SU-DHL-6 (cell line): ENCODE data around the gene MYO1D.

ENCODE experiments used
- H2AFZ ChIP-seq: fragments of 200-600 bp; sonication (generic); 2 replicates; pipeline ENCODE4 v1.6.1; 2014; ENCODE audit warnings: low read depth, mild to moderate bottlenecking, moderate library complexity, mixed read lengths, antibody characterized with exemption, low read length; ENCODE audit not compliant: severe bottlenecking
- H3F3A ChIP-seq: fragments of 200-600 bp; shearing (Covaris generic); 2 replicates; pipeline ENCODE4 v1.6.0; 2016; ENCODE audit warnings: antibody characterized with exemption, mild to moderate bottlenecking; ENCODE audit not compliant: insufficient read depth
- H3K27ac ChIP-seq: fragments of 200-600 bp; sonication (generic); 2 replicates; pipeline ENCODE4 v1.5.1; 2016; ENCODE audit warnings: low read depth, mild to moderate bottlenecking, low read length, moderate library complexity, mixed read lengths
- H3K27me3 ChIP-seq: fragments of 200-600 bp; sonication (generic), shearing (Covaris generic); 2 replicates; pipeline ENCODE4 v1.6.0; 2014; ENCODE audit warnings: mild to moderate bottlenecking, low read length
- H3K36me3 ChIP-seq: fragments of 200-600 bp; sonication (generic); 2 replicates; pipeline ENCODE4 v1.6.1; 2014; ENCODE audit warnings: mild to moderate bottlenecking, low read length, mixed read lengths
- H3K4me2 ChIP-seq: fragments of 300-600, 200-600 bp; shearing (Covaris generic), sonication (generic); 2 replicates; pipeline ENCODE4 v1.6.0; 2014; ENCODE audit warnings: low read length, low read depth, mild to moderate bottlenecking; ENCODE audit not compliant: poor library complexity, severe bottlenecking
- H3K4me3 ChIP-seq: fragments of 200-600 bp; sonication (generic); 2 replicates; pipeline ENCODE4 v1.5.1; 2014; ENCODE audit warnings: antibody characterized with exemption, low read length, mild to moderate bottlenecking, mixed read lengths; ENCODE audit not compliant: insufficient read depth, poor library complexity, severe bottlenecking
- H3K79me2 ChIP-seq: fragments of 200-600 bp; sonication (generic); 2 replicates; pipeline ENCODE4 v1.6.1; 2014; ENCODE audit warnings: mild to moderate bottlenecking, low read length, moderate library complexity; ENCODE audit not compliant: insufficient read depth
- H3K9ac ChIP-seq: fragments of 200-600 bp; sonication (generic); 2 replicates; pipeline ENCODE4 v1.7.0; 2014; ENCODE audit warnings: mild to moderate bottlenecking, low read length
- H3K9me2 ChIP-seq: fragments of 200-600 bp; sonication (generic); replicated peaks from 2 replicates; pipeline ENCODE4 v1.6.1; 2014; ENCODE audit warnings: low read length; ENCODE audit not compliant: insufficient read depth
- H3K9me3 ChIP-seq: fragments of 200-600 bp; sonication (generic); 2 replicates; pipeline ENCODE4 v1.6.1; 2014; ENCODE audit warnings: low read length, mixed read lengths; ENCODE audit not compliant: insufficient read depth
- H4K20me1 ChIP-seq: fragments of 200-600 bp; sonication (generic); 2 replicates; pipeline ENCODE4 v1.6.1; 2014; ENCODE audit warnings: low read depth, mild to moderate bottlenecking, antibody characterized with exemption, low read length, moderate library complexity, mixed read lengths
- CTCF ChIP-seq: fragments of 200-600 bp; sonication (generic); IDR thresholded peaks from one replicate; pipeline ENCODE4 v1.5.1; 2017; ENCODE audit warnings: antibody characterized with exemption, mild to moderate bottlenecking, low read length, moderate library complexity; ENCODE audit not compliant: insufficient read depth, poor library complexity, severe bottlenecking
- EZH2phosphoT487 ChIP-seq: fragments of 200-600 bp; sonication (generic), shearing (Covaris generic); conservative IDR thresholded peaks from 2 replicates; pipeline ENCODE4 v1.6.1; 2018; ENCODE audit warnings: mild to moderate bottlenecking, antibody characterized with exemption, low read length, moderate library complexity, mixed read lengths

Gene MYO1D

GRCh38 chr17:32512328-32512727 is 364.6 kb downstream of the MYO1D start:
- H3K36me3 ChIP-seq = no peaks in the 10 kb centered on the region
- H4K20me1 ChIP-seq = no peaks in the 10 kb centered on the region
- H3K27me3 ChIP-seq = no peaks in the 10 kb centered on the region
- no peaks in the 10 kb centered on the region for H3K79me2 ChIP-seq
- H3K4me2 ChIP-seq = no peak overlapping the region
- no peaks in the 10 kb centered on the region for H3K9me2 ChIP-seq
- H3K27ac ChIP-seq = no peak overlapping the region
- H3K9ac ChIP-seq = no peak overlapping the region
- no peak for TF ChIP-seq CTCF
- no peak for TF ChIP-seq EZH2phosphoT487
- no peak overlapping the region for H3K4me3 ChIP-seq
- no peak overlapping the region for H2AFZ ChIP-seq
- H3K9me3 ChIP-seq = no peaks in the 10 kb centered on the region
- H3F3A ChIP-seq = no peaks in the 10 kb centered on the region

- Histone ChIP-seq H2AFZ (no peak overlapping the region), H3K36me3 (no peaks in the 10 kb centered on the region), H3K27ac (no peak overlapping the region), H3F3A (no peaks in the 10 kb centered on the region), H3K9ac (no peak overlapping the region), H3K79me2 (no peaks in the 10 kb centered on the region), H3K9me3 (no peaks in the 10 kb centered on the region), H3K27me3 (no peaks in the 10 kb centered on the region), H3K4me3 (no peak overlapping the region), H3K4me2 (no peak overlapping the region), H3K9me2 (no peaks in the 10 kb centered on the region), H4K20me1 (no peaks in the 10 kb centered on the region)
- TF ChIP-seq CTCF (no peak), EZH2phosphoT487 (no peak)
Measured at GRCh38 chr17:32510466-32510865, 366.5 kb downstream of the MYO1D start.

- Histone ChIP-seq H3F3A (no peaks in the 10 kb centered on the region), H3K36me3 (no peaks in the 10 kb centered on the region), H3K4me3 (no peak overlapping the region), H3K27me3 (no peaks in the 10 kb centered on the region), H4K20me1 (no peaks in the 10 kb centered on the region), H3K79me2 (no peaks in the 10 kb centered on the region), H3K27ac (no peak overlapping the region), H3K4me2 (no peak overlapping the region), H2AFZ (no peak overlapping the region), H3K9ac (no peak overlapping the region), H3K9me3 (no peaks in the 10 kb centered on the region), H3K9me2 (no peaks in the 10 kb centered on the region)
- TF ChIP-seq CTCF (no peak), EZH2phosphoT487 (no peak)
Measured at GRCh38 chr17:32508926-32509325, 368.0 kb downstream of the MYO1D start.
